Breast epithelium (tissue), 4 donors: ENCODE results near the gene ANTXR1. TPM values are rescaled to one million over a fixed set of nuclear protein-coding genes. Genes with fewer than 3 reads are reported as not detected.

ENCODE experiments used
- DNase-seq, 2 donors: peaks; one replicate each; pipeline ENCODE4 v3.0.0-alpha.2; 2019; ENCODE audit warnings: low spot score in 2 of 2
- H3K27ac ChIP-seq, 2 donors: fragments of 200-600 bp; sonication (generic) in 1 of 2; one replicate each; pipeline ENCODE4 v1.5.1; 2016 to 2019; ENCODE audit warnings: mild to moderate bottlenecking in 1 of 2
- H3K27me3 ChIP-seq, 2 donors: fragments of 200-600 bp; sonication (generic) in 1 of 2; one replicate each; pipeline versions ENCODE4 v1.5.1 to v1.6.0; 2017 to 2019; ENCODE audit warnings: control low read depth in 1 of 2, mild to moderate bottlenecking in 1 of 2
- H3K36me3 ChIP-seq: fragments of 200-600 bp; one replicate; pipeline ENCODE4 v1.5.1; 2019
- H3K4me1 ChIP-seq, 2 donors: fragments of 200-600 bp; sonication (generic); one replicate each; pipeline ENCODE4 v1.5.1; 2016 to 2019; ENCODE audit warnings: control low read depth in 1 of 2
- H3K4me3 ChIP-seq, 3 donors: fragments of 200-600 bp; sonication (generic); 1 replicate in 2 of 3; 2 replicates in 1 of 3; pipeline ENCODE4 v1.5.1; 2016 to 2019; ENCODE audit warnings: mild to moderate bottlenecking in 3 of 3, moderate library complexity in 2 of 3
- H3K9me3 ChIP-seq, 2 donors: fragments of 200-600 bp; sonication (generic) in 1 of 2; one replicate each; pipeline ENCODE4 v1.5.1; 2016 to 2019; ENCODE audit warnings: control low read depth in 1 of 2
- POLR2A ChIP-seq: fragments of 450-650 bp; IDR thresholded peaks from one replicate; pipeline ENCODE4 v1.6.1; 2016; ENCODE audit warnings: antibody characterized with exemption, mild to moderate bottlenecking, moderate library complexity
- POLR2AphosphoS5 ChIP-seq, 3 donors: sonication (generic); formaldehyde crosslinking; IDR thresholded peaks; one replicate each; pipeline ENCODE4 v1.6.1; 2017; ENCODE audit warnings: antibody characterized with exemption in 3 of 3
- intact Hi-C: fragments of 100-400 bp; cut with DNase I; formaldehyde crosslinking; loops from one replicate; pipeline ENCODE4 v1.15.1; 2023; ENCODE audit warnings: low total_unique reads
- total RNA-seq, 3 donors: library from RNA; depleted of rRNA; stranded (reverse); fragments of >200 nt; gene quantifications; one replicate each; pipeline ENCODE4 v1.1.0, GENCODE V29; 2016
- TF ChIP-seq, protein P1 (sequence below), 3 donors: fragments of 450-650 bp; IDR thresholded peaks; one replicate each; pipeline ENCODE4 v1.5.1; 2016 to 2017; ENCODE audit warnings: antibody characterized with exemption in 3 of 3, mild to moderate bottlenecking in 3 of 3, moderate library complexity in 3 of 3

The ANTXR1 gene
- total RNA-seq, 3 donors from 2014 or later = 52.7 to 72.8 (median 68.8) TPM

DNA sequence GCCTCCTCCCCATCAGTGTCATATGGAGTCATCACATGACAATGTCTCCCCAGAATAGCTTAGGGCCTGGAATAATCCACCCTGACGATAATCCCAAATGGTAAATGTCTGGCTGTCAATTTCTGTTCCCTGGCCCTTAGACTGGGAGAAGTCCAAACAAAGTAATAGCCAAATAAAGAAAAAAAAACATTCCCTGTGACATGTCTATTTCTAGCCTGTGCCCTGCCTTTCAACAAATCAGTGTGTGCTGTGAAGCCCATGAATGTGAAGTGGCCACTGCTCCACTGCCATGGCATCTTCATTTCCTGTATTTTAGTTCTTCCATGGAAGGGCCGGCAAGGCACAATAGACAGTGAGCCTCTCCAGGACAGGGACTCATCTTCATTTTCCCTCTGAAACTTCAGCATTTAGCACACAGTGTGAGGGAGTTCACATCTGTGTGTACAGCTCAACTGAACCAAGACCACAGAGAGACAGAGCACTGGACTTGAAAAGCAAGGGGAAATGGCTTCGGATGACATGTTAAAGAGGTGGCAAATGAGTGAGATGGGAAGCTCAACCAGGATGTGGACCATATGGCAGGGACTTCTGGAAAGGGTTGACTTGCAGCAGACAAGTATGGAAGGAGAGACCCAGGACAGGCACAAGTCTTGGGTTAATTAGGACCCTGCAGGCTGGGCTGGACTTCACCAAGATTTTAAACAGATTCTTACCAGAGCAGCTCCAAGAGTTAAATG, 140.0 kb downstream of the ANTXR1 start:
- H3K4me1 ChIP-seq = peaks cover 6 to 11% of the 10 kb centered on the region in 2 donors
- intact Hi-C loops = loop anchor here (5.0 kb wide), 1 partner anchor 724 kb away; no protein-coding TSS in a partner anchor
- H3K9me3 ChIP-seq = no peaks in the 10 kb centered on the region

DNA sequence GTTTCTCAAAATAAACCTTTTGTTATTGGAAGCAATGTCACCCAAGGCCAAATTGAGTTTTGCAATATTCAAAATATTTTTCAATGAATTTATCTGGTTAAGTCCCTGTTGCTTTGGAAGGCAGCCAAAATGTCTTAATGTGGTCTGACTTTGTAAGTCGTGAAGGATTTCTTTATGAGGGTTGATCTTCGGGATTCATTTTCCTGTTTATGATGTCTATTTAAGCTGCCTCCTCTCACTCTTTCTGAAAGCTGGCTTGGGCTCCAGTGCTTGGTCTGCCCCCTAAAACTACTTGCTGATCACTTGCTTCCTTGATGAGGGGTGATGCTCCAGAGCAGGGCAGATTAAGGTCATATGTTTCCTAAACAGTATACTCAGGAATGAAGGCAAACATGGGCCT, 141.1 kb downstream of the ANTXR1 start:
- Histone ChIP-seq H3K9me3 (no peaks in the 10 kb centered on the region), H3K4me3 (no peak overlapping the region), H3K27ac (peak overlapping the region; percentile 75 to 84), H3K36me3 (no peaks in the 10 kb centered on the region), H3K27me3 (no peaks in the 10 kb centered on the region), H3K4me1 (peaks cover 6 to 11% of the 10 kb centered on the region in 2 donors)
- DNase-seq = no peak
- intact Hi-C loops = loop anchor here (5.0 kb wide), 1 partner anchor 723 kb away; no protein-coding TSS in a partner anchor
- no peak for TF ChIP-seq POLR2AphosphoS5 (IDR thresholded peaks at IDR 0.05)
- TF ChIP-seq POLR2A = no peak
- TF ChIP-seq, protein P1, sequence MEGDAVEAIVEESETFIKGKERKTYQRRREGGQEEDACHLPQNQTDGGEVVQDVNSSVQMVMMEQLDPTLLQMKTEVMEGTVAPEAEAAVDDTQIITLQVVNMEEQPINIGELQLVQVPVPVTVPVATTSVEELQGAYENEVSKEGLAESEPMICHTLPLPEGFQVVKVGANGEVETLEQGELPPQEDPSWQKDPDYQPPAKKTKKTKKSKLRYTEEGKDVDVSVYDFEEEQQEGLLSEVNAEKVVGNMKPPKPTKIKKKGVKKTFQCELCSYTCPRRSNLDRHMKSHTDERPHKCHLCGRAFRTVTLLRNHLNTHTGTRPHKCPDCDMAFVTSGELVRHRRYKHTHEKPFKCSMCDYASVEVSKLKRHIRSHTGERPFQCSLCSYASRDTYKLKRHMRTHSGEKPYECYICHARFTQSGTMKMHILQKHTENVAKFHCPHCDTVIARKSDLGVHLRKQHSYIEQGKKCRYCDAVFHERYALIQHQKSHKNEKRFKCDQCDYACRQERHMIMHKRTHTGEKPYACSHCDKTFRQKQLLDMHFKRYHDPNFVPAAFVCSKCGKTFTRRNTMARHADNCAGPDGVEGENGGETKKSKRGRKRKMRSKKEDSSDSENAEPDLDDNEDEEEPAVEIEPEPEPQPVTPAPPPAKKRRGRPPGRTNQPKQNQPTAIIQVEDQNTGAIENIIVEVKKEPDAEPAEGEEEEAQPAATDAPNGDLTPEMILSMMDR (IDR thresholded peaks at IDR 0.05) = no peak

More for the DNA sequence above, 140.0 kb downstream of the ANTXR1 start:
- H3K4me3 ChIP-seq = no peak overlapping the region
- no peak for DNase-seq
- TF ChIP-seq POLR2A = no peak
- no peak for TF ChIP-seq POLR2AphosphoS5 (IDR thresholded peaks at IDR 0.05)
- TF ChIP-seq, protein P1 (IDR thresholded peaks at IDR 0.05) = no peak
- peak overlapping the region; percentile 75 to 84 for H3K27ac ChIP-seq
- no peaks in the 10 kb centered on the region for H3K27me3 ChIP-seq
- no peaks in the 10 kb centered on the region for H3K36me3 ChIP-seq

DNA sequence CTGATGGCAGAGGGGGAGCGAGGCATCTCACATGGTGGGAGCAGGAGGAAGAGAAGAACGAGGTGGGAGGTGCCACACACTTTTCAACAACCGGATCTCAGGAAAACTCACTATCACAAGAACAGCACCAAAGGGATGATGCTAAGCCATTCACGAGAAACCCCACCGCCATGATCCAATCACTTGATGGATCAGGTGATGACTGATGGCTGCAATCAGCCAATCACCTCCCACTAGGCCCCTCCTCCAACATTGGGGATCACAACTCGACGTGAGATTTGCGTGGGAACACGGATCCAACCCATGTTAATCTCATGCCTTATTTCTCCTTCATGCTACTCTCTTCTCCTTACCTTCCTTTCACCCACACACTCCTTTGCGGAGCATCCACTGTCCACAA, 143.6 kb downstream of the ANTXR1 start:
- TF ChIP-seq POLR2A (no peak), POLR2AphosphoS5 (IDR thresholded peaks at IDR 0.05) (no peak)
- TF ChIP-seq, protein P1 (IDR thresholded peaks at IDR 0.05) = no peak
- intact Hi-C loops = no loop called here
- DNase-seq = no peak
- no peaks in the 10 kb centered on the region for H3K36me3 ChIP-seq
- H3K27ac ChIP-seq = no peak overlapping the region
- no peaks in the 10 kb centered on the region for H3K9me3 ChIP-seq
- no peak overlapping the region for H3K4me3 ChIP-seq
- no peaks in the 10 kb centered on the region for H3K27me3 ChIP-seq
- H3K4me1 ChIP-seq = peaks cover 6% of the 10 kb centered on the region in 2 donors

DNA sequence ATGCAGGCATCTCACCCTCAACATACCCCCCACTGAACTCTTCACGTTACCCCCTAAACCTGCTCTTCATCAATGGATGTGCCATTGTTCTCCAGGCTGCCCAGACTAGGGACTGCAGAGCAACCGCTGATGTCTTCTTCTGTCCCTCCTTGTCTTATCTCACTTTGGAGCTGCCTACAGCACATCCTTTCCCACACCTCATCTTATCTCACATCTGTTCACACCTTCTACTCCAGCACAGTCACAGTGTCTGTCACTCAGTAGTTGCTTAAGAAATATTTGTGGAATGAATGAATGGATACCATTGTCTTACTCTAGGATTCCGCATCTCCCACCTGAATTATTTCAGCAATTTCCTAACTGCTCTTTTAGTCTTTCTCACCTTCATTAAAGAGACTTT, 144.5 kb downstream of the ANTXR1 start:
- TF ChIP-seq POLR2AphosphoS5 (IDR thresholded peaks at IDR 0.05) (no peak), POLR2A (no peak)
- TF ChIP-seq, protein P1 (IDR thresholded peaks at IDR 0.05) = no peak
- Histone ChIP-seq H3K36me3 (no peaks in the 10 kb centered on the region), H3K27ac (no peak overlapping the region), H3K4me3 (no peak overlapping the region), H3K27me3 (no peaks in the 10 kb centered on the region), H3K4me1 (peaks cover 6 to 12% of the 10 kb centered on the region in 2 donors), H3K9me3 (no peaks in the 10 kb centered on the region)
- DNase-seq = no peak
- intact Hi-C loops = no loop called here

DNA sequence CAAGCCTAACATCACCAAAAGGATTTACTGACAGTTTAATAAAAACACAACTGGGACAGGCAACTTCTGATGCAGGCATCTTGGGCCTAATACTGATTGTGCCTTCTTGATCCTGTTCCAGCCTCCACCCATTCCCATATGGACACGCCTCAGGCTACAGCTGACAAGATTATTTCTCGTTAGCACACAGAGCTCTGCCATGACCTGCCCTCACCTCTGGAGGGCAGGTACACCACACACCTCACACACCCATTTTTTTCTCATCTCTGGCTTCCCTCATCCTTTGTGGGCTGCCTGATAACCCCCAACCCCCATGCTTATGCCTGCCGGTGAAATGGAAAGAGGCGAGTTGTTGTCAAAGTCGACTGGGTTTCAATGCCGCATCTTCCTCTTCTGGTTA, 147.0 kb downstream of the ANTXR1 start:
- Histone ChIP-seq H3K36me3 (no peaks in the 10 kb centered on the region), H3K27me3 (no peaks in the 10 kb centered on the region), H3K27ac (peak overlapping the region; percentile 41 to 78), H3K4me3 (no peak overlapping the region), H3K9me3 (no peaks in the 10 kb centered on the region), H3K4me1 (peaks cover 0 to 25% of the 10 kb centered on the region in 2 donors)
- no peak for DNase-seq
- TF ChIP-seq POLR2AphosphoS5 (IDR thresholded peaks at IDR 0.05) = peak in 1 of 3 donors; percentile 50
- TF ChIP-seq POLR2A = no peak
- TF ChIP-seq, protein P1 (IDR thresholded peaks at IDR 0.05) = peak; percentile 13 to 39 (median 23)
- intact Hi-C loops = no loop called here
